CD1c-positive myeloid dendritic cell (primary cell): ENCODE measurements around the gene TBX1.
"Not testable (repeated sequence)": the region's sequence is repeated elsewhere in the genome, so short reads cannot be mapped to it uniquely, and the experiment has no call there.

Experiments
- DNase-seq: peaks from one replicate; pipeline ENCODE4 v3.0.0-alpha.2; 2016; ENCODE audit errors: extremely low spot score

TBX1 gene

DNA sequence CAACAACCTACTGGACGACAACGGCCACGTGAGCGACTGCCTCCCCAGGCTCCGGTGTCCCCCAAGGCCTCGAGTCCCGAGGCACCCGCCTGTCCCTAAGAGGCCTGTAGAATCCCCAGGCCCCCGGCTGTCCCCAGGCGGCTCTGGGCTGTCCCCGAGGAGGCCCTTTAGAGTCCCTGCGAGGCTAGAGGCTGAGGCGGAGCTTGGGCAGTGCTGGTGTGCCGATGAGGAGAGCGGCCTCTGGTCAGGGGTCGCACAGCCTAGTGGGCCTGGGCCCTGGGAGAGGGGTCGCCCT lies 3.7 kb downstream of the TBX1 start:
- no peak for DNase-seq

DNA sequence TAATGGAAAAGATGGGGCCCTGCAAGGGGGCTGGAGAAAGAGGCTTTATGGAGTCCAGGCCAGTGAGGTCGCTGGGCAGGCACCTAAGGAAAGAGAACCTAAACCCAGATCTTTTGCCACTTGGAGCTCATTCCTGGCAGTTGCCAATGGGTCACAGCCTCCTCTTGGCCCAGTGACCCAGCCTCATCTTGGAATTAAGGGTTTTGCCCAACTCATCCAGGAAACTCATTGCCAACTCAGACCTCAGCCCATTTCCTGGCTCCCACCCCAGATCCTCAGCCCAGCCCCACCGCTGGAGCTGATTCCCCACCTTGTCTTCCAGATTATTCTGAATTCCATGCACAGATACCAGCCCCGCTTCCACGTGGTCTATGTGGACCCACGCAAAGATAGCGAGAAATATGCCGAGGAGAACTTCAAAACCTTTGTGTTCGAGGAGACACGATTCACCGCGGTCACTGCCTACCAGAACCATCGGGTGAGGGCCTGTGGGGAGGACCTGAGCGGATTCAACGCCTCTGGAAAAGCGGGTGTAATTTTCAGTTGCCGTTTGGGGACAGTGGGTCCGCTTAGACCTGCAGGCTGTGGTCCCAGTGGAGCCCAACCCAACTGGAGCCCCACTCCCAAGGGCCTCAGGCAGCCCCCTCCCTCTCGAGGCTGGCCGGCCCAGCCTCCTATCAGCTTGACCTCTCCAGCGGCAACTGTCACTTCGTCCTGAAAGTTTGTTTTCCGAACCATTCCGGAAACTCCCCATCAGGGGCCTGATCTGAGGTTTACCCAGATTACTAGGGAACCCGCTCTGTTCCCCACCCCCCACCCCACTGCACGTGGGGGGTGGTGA lies 4.3 kb downstream of the TBX1 start:
- DNase-seq, result no peak

DNA sequence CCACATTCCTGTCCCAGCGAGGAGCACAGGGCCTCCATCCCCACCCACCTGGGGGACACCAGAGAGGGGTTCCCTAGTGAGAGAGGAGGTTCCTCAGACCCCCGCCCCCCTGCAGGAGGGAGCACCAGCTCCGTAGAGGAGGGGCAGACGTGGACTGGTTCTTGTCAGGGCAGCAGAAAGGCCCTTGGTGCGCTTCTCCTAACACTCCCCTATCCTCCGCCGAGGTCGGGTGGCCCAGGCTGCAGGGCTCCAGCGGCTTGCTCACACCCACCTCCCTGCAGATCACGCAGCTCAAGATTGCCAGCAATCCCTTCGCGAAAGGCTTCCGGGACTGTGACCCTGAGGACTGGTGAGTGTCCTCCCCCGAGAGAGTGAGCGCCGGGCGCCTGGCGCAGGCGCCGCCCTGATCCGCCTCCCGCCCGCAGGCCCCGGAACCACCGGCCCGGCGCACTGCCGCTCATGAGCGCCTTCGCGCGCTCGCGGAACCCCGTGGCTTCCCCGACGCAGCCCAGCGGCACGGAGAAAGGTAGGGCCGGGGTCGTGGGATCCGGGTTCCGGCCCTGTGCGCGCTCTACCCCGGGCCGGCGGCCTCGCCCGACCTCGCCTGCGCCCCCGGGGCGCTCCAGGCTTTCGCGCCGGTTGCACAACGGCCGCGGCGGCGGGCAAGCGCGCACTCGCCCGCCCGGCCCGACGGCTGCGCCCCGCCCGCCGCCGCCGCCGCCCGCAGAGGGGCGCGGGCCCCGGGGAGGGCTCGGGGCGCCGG lies 5.1 kb downstream of the TBX1 start:
- DNase-seq, result peak; percentile 42

DNA sequence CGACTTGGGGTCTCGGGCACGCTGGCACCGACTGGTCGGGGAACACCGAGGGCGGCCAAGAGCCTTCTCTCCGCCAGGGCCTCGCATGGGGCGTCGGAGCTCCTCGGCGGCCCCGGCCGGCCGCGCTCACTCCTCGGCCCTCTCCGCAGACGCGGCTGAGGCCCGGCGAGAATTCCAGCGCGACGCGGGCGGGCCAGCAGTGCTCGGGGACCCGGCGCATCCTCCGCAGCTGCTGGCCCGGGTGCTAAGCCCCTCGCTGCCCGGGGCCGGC lies 5.6 kb downstream of the TBX1 start:
- DNase-seq, result no peak

DNA sequence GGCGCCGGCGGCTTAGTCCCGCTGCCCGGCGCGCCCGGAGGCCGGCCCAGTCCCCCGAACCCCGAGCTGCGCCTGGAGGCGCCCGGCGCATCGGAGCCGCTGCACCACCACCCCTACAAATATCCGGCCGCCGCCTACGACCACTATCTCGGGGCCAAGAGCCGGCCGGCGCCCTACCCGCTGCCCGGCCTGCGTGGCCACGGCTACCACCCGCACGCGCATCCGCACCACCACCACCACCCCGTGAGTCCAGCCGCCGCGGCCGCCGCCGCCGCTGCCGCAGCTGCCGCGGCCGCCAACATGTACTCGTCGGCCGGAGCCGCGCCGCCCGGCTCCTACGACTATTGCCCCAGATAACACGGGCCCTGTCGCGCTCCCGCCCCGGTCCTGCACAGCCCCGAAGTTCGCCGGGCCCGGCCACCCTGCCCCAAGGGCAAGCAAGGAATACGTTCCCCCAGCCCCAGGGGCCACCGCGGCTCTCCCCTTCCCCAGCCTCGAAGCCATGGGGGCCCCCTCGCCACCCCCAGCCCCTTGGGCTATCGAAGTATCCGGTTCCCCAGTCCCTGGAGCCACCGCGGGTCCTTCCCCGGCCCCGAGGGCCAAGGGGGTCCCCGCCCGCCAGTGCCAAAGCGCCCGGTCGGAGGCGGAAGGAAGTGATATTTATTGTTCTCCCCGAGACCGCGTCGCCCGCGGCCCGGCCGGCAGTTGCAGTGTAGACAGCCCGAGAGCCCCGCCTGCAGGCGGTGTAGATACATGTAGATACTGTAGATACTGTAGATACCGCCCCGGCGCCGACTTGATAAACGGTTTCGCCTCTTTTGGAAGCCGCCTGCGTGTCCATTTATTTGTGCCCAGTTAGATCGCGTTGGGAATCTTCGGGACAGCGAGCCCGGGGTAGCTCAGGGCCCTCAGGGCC lies 6.2 kb downstream of the TBX1 start:
- DNase-seq, result peak; percentile 55

DNA sequence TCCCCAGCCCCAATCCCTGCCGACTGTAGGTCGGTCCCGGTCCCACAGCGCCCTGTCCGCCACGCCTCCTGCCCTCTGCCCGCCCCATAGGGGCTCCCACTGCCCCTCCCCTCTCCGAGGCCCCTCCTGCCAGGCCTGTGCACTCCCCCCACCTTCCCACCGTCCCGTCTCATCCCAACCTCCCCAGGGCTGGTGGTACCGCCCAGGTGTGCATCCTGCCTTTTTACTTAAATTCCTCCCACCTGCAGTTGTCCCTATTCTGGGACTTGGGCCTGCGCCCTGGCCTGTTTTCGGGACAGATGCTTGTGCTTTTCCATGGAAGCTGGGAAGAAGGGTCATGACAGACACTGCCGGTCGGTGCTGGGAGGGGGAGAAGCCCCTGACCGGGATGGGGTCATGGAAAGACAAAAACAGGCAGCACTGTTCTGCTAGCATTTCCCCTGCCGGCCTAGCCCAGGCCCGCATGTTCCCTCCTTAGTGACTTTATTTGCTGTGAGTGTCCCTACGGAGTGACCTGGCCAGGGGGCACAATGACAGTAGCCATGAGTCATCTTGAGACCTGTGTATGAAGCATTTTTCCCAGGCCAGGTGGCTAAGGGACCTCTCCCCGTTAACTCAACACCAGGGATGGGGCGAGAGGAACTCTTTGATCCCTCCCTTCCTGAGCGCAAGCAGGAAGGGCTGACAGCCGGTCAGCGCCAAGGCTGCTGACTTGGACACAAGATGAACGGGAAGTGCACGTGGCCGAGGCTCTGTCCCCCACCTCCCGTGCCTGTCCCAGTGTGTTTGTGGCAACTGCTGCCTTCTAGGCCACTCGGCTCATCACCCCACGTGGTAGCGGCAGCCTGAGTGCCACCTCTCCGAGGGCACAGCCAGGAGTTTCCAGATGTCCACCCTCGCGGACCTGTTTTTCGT lies 7.1 kb downstream of the TBX1 start:
- peak; percentile 13 for DNase-seq

DNA sequence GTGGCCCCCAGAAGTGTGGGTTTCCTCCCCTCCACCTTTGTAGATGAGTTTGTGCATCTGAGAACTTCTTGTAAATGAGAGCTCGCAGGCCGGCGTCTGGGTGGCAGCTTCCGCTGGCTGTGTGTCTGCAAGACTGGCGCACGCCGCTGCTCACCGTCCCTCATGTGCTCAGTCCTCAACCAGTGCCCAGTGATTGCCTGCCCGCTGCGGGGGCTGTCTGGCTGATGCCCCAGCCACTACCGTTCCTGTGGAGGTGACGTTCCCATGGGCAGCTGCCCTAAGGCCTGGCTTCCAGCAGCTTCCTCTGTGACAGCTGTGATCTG lies 8.8 kb downstream of the TBX1 start:
- DNase-seq, result no peak

DNA sequence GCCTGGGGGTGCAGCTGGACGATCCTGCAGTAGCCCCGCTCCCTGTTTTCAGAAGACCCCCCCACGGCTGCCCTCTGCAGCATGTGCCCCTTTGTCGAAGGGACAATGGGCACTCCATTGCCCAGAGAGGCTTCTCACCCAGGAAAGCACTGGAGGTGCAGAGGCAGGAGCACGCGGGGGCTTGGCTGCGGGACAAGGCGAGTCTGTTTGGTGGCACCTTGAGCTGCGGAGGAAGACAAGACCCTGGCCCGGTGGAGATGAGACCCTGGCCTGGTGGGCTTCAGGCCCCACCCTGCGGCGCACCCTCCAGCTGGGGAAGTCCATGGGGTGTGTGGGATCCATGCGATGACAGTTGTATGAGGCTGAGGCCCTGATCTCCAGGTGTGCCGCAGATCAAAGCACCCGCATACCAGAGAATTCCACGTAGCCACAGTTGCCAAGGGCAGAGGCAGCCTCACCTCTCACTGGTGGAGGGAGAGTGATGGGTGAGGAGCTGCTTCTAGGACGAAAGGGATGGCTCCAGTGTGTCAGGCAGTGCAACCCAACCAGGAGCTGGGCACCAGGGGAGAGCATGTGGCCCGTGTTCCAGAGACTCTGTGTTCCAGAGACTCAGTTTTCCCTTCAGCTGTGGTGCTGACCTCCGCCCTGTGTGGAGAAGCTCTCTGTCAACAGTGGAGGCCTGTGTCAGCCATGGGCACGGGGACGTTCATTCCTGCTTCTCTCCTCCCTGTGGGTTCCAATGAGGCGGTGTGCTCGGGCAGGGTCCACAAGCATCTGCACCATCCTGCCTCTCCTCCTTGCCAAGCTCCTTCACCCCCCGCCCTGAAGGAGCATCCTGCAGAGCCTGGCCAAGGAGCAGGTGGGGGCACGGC lies 10.0 kb downstream of the TBX1 start:
- no peak for DNase-seq

DNA sequence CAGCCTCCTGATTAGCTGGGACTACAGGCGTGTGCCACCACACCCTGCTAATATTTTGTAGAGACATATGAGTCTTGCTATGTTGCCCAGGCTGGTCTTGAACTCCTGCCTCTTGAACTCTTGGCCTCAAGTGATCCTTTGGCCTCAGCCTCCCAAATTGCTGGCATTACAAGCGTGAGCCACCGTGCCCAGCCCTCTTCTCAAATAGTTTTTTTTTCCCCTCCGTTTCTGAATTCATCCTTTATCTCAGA lies 11.8 kb downstream of the TBX1 start:
- DNase-seq, result no peak

DNA sequence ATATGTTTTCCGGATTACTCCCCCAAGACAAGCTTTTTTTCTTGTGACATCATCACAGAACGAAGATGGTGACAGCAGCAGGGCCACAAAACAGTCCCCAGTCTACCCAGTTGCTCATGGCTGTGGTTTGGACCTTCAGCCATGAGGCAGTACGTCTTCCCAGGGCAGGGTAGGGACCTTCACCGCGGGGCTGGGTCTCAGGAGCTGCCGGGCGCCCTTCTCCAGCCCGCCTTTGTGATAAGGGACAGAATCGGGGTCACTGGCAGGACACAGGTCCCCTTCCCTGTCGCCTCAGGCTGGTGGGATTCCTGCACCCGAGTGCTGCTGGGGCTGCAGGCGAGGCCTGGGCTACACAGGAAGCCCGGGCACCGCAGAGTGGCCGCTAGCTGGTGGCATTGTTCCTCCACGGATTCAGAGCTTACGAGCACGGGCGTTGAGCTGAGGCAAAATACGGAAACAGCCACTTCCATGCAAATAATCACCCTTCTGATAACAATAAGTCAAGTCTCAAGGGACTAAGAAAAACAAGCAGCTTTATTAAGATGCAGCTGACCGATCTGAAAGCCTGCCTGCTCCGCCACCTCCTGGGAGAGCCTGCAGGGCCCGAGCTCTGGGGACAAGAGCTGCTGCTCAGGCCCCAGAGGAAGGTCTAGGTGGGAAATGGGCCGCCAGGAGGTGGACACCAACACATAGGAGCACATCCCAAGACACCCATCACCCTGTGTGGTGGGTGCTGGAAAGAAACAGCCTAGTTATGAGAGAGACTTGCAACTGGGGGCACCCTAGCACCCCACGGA lies 12.3 kb downstream of the TBX1 start:
- peak; percentile 33 for DNase-seq

DNA sequence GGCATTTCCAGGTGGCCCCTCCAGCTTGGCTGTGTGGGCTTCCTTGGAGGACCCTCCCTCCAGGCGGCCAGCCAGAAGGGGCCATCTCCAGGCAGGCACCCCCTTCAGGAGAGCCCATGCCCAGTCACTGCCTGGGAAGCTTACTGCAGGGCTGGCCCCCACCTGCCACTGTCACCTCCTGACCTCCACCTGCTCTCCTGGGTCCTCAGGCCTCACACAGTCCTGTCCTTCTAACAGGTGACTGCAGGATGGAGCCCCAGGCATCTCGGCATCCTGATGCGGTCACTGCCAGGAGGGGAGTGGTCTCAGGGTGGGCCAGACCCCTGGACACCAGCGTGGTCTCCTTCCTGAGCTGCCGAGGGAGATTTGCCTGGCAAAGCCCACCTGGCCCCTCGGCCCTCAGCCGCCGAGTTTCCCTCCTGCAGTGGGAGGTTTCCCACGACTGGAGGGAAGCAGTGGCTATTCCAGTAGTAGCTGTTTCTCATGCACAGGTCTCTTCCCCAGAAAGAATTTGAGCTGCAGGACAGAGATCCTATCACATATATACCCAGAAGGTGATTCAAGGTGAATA lies 13.0 kb downstream of the TBX1 start:
- DNase-seq, result no peak

DNA sequence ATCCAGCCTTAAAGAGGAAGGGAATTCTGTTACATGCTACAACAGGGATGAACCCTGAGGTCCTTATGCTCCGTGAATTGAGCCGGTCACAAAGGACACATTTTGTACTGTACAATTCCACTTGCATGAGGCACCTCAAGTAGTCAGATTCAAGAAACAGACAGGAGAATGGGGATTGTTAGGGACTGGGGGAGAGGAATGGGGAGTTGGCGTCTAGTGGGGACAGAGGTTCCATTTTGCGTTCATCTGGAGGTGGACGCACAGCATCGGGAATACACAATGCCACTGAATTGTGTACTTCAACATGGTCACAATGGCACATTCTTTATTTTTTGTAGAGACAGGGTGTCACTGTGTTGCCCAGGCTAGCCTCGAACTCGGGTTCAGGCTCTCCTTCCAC lies 14.1 kb downstream of the TBX1 start:
- no peak for DNase-seq

DNA sequence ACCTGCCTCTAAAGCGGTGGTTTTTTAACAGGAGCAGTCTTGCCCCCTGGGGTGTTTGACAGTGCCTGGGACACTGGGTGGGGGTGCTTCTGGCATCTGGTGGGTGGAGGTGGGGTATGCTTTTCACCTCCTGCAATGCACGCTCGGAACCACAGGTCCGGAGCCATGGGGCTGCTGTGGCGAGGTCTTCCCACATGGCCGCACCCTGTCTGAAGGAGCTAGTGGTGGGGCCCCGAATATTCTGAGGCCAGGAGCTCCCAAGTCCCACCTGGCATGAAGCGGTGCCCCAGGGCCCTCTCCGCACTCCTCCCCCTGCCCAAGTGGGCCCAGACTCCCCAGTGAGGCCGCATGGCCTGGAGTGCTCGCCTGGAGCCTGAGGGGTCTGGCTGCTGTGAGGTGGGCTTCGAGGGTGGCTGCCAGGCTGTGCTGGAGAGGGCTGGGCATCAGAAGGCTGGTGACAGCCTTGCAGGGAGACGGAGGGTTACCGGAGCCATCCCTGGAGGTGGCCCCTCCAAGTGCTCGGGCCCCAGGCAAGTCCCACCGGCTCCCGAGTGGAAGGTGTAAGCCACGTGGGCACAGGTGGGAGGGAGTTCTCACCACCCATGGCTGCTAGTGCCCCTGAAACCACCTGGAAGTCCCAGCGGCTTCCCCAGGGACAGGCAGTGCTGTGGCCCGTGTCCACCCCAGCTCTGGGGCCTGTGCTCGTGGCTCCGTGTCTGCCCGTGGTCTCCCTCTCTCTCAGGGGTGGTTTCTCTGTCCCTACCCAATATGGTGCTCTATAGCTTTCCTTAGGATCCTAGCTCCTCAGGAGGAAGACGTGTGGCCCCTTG lies 15.1 kb downstream of the TBX1 start:
- DNase-seq, result no peak

DNA sequence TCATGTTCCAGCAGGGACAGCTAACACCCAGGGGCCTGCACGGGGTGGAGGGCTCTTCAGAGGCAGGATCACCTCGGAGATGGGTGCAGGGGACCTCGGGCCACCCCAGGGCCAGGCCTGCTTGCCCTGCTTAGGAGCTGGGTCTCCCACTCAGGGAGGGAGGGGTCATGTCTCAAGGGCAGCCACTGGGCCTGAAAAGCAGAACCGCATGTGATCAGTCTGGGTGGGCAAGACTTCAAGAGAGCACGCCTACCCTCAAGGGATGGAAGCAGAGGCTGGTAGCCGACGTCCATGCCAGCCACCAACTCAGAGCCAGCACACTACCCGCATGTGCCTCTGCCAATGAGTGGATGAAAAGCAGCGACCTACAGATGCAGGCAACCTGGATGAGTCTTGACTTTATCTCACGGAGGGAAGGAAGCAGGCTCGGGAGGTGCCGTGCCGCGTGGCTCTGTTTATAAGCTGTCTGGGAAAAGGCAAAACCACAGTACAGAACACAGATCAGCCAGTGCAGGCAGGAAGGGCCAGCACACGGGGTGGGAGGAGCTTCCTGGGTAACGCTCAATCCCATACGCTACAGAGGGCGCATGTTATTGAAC lies 16.0 kb downstream of the TBX1 start:
- DNase-seq, result no peak

DNA sequence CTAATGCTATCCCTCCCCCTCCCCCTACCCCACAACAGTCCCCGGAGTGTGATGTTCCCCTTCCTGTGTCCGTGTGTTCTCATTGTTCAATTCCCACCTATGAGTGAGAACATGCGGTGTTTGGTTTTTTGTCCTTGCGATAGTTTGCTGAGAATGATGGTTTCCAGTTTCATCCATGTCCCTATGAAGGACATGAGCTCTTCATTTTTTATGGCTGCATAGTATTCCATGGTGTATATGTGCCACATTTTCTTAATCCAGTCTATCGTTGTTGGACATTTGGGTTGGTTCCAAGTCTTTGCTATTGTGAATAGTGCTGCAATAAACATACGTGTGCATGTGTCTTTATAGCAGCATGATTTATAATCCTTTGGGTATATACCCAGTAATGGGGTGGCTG lies 16.6 kb downstream of the TBX1 start:
- DNase-seq, result not testable (repeated sequence)

DNA sequence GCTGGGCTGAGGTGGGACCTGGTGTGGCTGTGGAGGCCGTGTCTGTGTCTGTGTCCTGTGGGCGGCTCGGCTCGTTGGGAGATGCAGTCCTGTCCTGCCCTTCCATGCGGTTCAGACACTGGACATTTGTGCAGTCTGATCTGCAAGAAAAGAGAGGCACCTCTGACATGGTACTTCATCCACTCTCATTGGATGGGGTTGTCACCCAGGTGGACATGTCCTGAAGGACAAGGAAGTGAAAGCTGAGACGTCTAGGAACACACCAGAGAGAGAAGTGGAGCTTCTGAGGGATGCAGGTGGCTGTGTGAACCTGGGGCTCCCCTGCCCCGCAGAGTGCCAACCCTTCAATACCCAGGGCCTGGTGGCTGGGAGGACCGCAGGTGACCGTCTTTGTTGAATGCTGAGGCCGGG lies 18.4 kb downstream of the TBX1 start:
- no peak for DNase-seq

DNA sequence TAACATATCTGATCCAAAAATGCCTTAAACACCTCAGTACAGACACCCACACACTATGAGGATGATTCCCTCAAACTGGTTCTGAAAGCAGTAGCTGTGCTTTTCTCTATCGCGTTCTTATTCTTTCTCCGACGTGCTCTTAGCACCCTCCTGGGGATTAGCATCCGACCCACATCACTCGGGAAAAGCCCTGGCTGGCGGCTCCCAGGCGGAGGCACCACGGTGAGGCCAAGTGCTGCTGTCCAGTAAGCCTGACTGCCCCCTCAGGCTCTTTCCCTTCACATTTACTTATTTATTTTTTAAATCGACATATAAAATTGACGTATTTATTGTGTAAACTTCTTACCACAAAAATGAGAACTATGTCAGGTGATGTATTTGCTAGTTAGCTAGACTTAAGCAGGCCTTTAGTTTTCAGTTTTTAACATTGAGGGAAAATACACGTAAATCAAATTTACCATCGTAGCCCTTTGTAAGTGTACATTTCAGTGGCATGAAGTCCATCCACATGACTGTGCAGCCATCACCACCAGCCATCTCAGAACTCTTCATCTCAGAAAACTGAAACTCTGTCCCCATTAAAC lies 19.2 kb downstream of the TBX1 start:
- no peak for DNase-seq

DNA sequence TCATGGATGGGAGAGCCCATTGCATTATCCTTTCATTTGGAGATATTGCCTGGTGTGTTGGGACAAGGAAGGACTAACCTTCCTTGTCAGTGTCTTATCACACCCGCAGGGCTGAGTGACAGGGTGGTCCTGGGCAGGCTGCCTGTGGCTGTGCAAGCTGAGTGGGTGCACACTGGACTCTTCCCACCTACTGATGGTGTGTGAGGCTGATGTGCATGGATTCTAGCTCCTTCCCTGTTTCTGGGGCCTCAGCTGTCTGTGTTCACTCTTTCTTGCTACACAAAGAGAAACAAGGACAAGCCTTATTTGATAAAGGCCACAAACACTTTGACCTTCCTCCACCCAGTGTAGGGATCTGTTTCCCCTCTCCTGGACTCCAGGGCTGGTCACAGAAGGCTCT lies 22.0 kb downstream of the TBX1 start:
- DNase-seq, result no peak
